H1 (cell line): ENCODE results near the gene TRABD. TPM values are rescaled to one million over a fixed set of nuclear protein-coding genes. Genes with fewer than 3 reads are reported as not detected.
A peak's percentile ranks its signal among the peaks of the same experiment; 100 is the strongest.

ENCODE experiments used
- CTCF ChIA-PET: fragments of 300-600 bp; sonication (Branson Sonifier 250); formaldehyde crosslinking; loops from one replicate; lab custom pipeline; 2021; ENCODE audit not compliant: partially characterized antibody; lab: Charles Lee
- POLR2A ChIA-PET: fragments of 300-600 bp; sonication (Branson Sonifier 250); formaldehyde crosslinking; loops from one replicate; lab custom pipeline; 2021; ENCODE audit warnings: inconsistent platforms; ENCODE audit not compliant: partially characterized antibody; lab: Charles Lee
- DNase-seq, 2 experiments: peaks; one replicate each; pipeline versions ENCODE4 v3.0.0 to v3.0.0-alpha.2; 2010 to 2022; ENCODE audit warnings: low spot score in 2 of 2, low read depth in 1 of 2, mixed read lengths in 1 of 2
- FAIRE-seq: peaks from 2 replicates; lab custom pipeline; 2011; peaks lifted over from hg19 to GRCh38; lab: Jason Lieb, UNC
- H2AFZ ChIP-seq: 2 replicates; pipeline ENCODE4 v1.8.1; 2012; ENCODE audit warnings: low read length, inconsistent platforms
- H2AK5ac ChIP-seq: 2 replicates; pipeline ENCODE4 v1.6.1; 2013; ENCODE audit warnings: low read depth, low read length
- H2BK120ac ChIP-seq: replicated peaks from 2 replicates; pipeline ENCODE3; 2013; ENCODE audit warnings: low read depth, low read length, inconsistent platforms
- H2BK12ac ChIP-seq: 2 replicates; pipeline ENCODE4 v1.6.1; 2013; ENCODE audit warnings: low read depth, low read length
- H2BK15ac ChIP-seq: 2 replicates; pipeline ENCODE4 v1.6.1; 2013; ENCODE audit warnings: low read length
- H2BK20ac ChIP-seq: 2 replicates; pipeline ENCODE4 v1.6.1; 2013; ENCODE audit warnings: low read length
- H2BK5ac ChIP-seq: 2 replicates; pipeline ENCODE4 v1.6.1; 2013; ENCODE audit warnings: low read depth, low read length
- H3K14ac ChIP-seq: 2 replicates; pipeline ENCODE4 v1.6.1; 2013; ENCODE audit warnings: inconsistent platforms; ENCODE audit not compliant: insufficient read length
- H3K18ac ChIP-seq: 2 replicates; pipeline ENCODE4 v1.6.1; 2013; ENCODE audit warnings: low read length; ENCODE audit errors: extremely low read depth
- H3K23ac ChIP-seq: 2 replicates; pipeline ENCODE4 v1.6.1; 2013; ENCODE audit warnings: inconsistent platforms; ENCODE audit not compliant: insufficient read length
- H3K23me2 ChIP-seq: 2 replicates; pipeline ENCODE4 v1.6.1; 2013; ENCODE audit warnings: low read depth, low read length
- H3K27ac ChIP-seq: 2 replicates; pipeline ENCODE4 v1.6.1; 2011; ENCODE audit warnings: low read depth, low read length, inconsistent platforms
- H3K27me3 ChIP-seq, 4 experiments: replicated peaks in 1 of 4; 1 replicate in 1 of 4; 2 replicates in 3 of 4; pipeline versions ENCODE4 v1.6.1 to v1.8.1; 2011 to 2013; ENCODE audit warnings: low read length in 3 of 4, mild to moderate bottlenecking in 3 of 4, inconsistent platforms in 2 of 4, mixed read lengths in 2 of 4, moderate library complexity in 1 of 4; ENCODE audit not compliant: control insufficient read depth in 3 of 4, insufficient read depth in 3 of 4; ENCODE audit errors: extremely low read depth in 1 of 4
- H3K36me3 ChIP-seq, 4 experiments: 2 replicates each; pipeline versions ENCODE4 v1.6.1 to v1.8.1; 2011 to 2013; ENCODE audit warnings: mild to moderate bottlenecking in 4 of 4, low read length in 3 of 4, moderate library complexity in 2 of 4, control low read depth in 1 of 4, inconsistent platforms in 1 of 4; ENCODE audit not compliant: insufficient read depth in 4 of 4, control insufficient read depth in 2 of 4
- H3K4ac ChIP-seq: replicated peaks from 2 replicates; pipeline ENCODE3; 2013; ENCODE audit warnings: low read length, low read depth, mixed read lengths, inconsistent platforms; ENCODE audit not compliant: insufficient read length
- H3K4me1 ChIP-seq, 4 experiments: replicated peaks in 1 of 4; 1 replicate in 1 of 4; 2 replicates in 3 of 4; pipeline versions ENCODE4 v1.6.1 to v1.8.1; 2011 to 2013; ENCODE audit warnings: low read length in 3 of 4, inconsistent platforms in 2 of 4, mixed read lengths in 1 of 4; ENCODE audit not compliant: insufficient read depth in 4 of 4, control insufficient read depth in 3 of 4
- H3K4me2 ChIP-seq, 2 experiments: 2 replicates each; pipeline versions ENCODE4 v1.6.1 to v1.8.1; 2011 to 2013; ENCODE audit warnings: low read depth in 2 of 2, low read length in 2 of 2, control low read depth in 1 of 2, inconsistent platforms in 1 of 2, mild to moderate bottlenecking in 1 of 2; ENCODE audit not compliant: insufficient read depth in 1 of 2
- H3K4me3 ChIP-seq, 4 experiments: fragments of 200-600, 300-600 bp in 1 of 4; sonication (generic), shearing (Covaris generic), sonication (Bioruptor Twin) in 1 of 4; 2 replicates each; pipeline versions ENCODE4 v1.5.1 to v1.8.1; 2011 to 2016; ENCODE audit warnings: low read length in 4 of 4, low read depth in 3 of 4, control low read depth in 2 of 4, inconsistent platforms in 2 of 4, mild to moderate bottlenecking in 2 of 4, mixed read lengths in 1 of 4, moderate library complexity in 1 of 4; ENCODE audit not compliant: insufficient read depth in 2 of 4; ENCODE audit errors: extremely low read depth in 1 of 4
- H3K56ac ChIP-seq: replicated peaks from 2 replicates; pipeline ENCODE3; 2013; ENCODE audit warnings: low read depth, mild to moderate bottlenecking, mixed read lengths, low read length, inconsistent platforms; ENCODE audit not compliant: insufficient read length
- H3K79me1 ChIP-seq: 2 replicates; pipeline ENCODE4 v1.6.1; 2013; ENCODE audit warnings: low read depth, low read length, control low read depth
- H3K79me2 ChIP-seq, 2 experiments: 2 replicates each; pipeline versions ENCODE4 v1.6.1 to v1.8.1; 2012 to 2013; ENCODE audit warnings: low read length in 2 of 2, mild to moderate bottlenecking in 2 of 2, inconsistent platforms in 1 of 2; ENCODE audit not compliant: insufficient read depth in 2 of 2, control insufficient read depth in 1 of 2
- H3K9ac ChIP-seq, 4 experiments: replicated peaks in 1 of 4; 1 replicate in 1 of 4; 2 replicates in 3 of 4; pipeline versions ENCODE4 v1.6.1 to v1.8.1; 2011 to 2013; ENCODE audit warnings: low read depth in 3 of 4, low read length in 3 of 4, control low read depth in 2 of 4, mild to moderate bottlenecking in 2 of 4, moderate library complexity in 2 of 4, inconsistent platforms in 1 of 4; ENCODE audit errors: extremely low read depth in 1 of 4
- H3K9me3 ChIP-seq, 2 experiments: 2 replicates each; pipeline versions ENCODE4 v1.6.1 to v1.8.1; 2012 to 2013; ENCODE audit warnings: mild to moderate bottlenecking in 2 of 2, moderate library complexity in 2 of 2, control low read depth in 1 of 2, inconsistent platforms in 1 of 2, low read depth in 1 of 2, low read length in 1 of 2, mixed read lengths in 1 of 2; ENCODE audit not compliant: insufficient read depth in 2 of 2
- H4K20me1 ChIP-seq, 2 experiments: replicated peaks in 1 of 2; 2 replicates each; pipeline versions ENCODE3 to v1.8.1; 2011 to 2013; ENCODE audit warnings: inconsistent platforms in 2 of 2, low read length in 2 of 2, mild to moderate bottlenecking in 1 of 2; ENCODE audit not compliant: insufficient read depth in 2 of 2, control insufficient read depth in 1 of 2
- H4K5ac ChIP-seq: 2 replicates; pipeline ENCODE4 v1.6.1; 2013; ENCODE audit warnings: low read length, low read depth, mixed read lengths, inconsistent platforms; ENCODE audit not compliant: insufficient read length
- H4K8ac ChIP-seq: 2 replicates; pipeline ENCODE4 v1.8.0; 2013; ENCODE audit warnings: mild to moderate bottlenecking, moderate library complexity, low read length, inconsistent platforms; ENCODE audit not compliant: insufficient read depth; ENCODE audit errors: extremely low read depth
- H4K91ac ChIP-seq: replicated peaks from 2 replicates; pipeline ENCODE3; 2013; ENCODE audit warnings: low read length, mixed read lengths, inconsistent platforms; ENCODE audit not compliant: insufficient read length
- CHD2 ChIP-seq: IDR thresholded peaks from 2 replicates; pipeline ENCODE4 v1.6.1; 2012; ENCODE audit warnings: low read length, improper control_type of control experiment
- CTBP2 ChIP-seq: IDR thresholded peaks from 2 replicates; pipeline ENCODE4 v1.7.0; 2011; ENCODE audit warnings: borderline replicate concordance, mild to moderate bottlenecking, moderate library complexity, mixed read lengths, low read length; ENCODE audit not compliant: insufficient read depth, insufficient read length
- GABPA ChIP-seq: IDR thresholded peaks from 2 replicates; pipeline ENCODE4 v1.6.1; 2011; ENCODE audit warnings: mild to moderate bottlenecking, low read length, moderate library complexity, borderline replicate concordance; ENCODE audit not compliant: insufficient read depth
- POLR2A ChIP-seq, 2 experiments: IDR thresholded peaks; 1 replicate in 1 of 2; 2 replicates in 1 of 2; pipeline ENCODE4 v1.6.1; 2011; ENCODE audit warnings: low read depth in 2 of 2, low read length in 2 of 2, mild to moderate bottlenecking in 2 of 2; ENCODE audit errors: control extremely low read depth in 1 of 2
- RAD21 ChIP-seq, 2 experiments: IDR thresholded peaks in 1 of 2; conservative IDR thresholded peaks in 1 of 2; 2 replicates each; pipeline ENCODE4 v1.6.1; 2011; ENCODE audit warnings: low read depth in 2 of 2, low read length in 2 of 2, improper control_type of control experiment in 1 of 2, inconsistent platforms in 1 of 2, mild to moderate bottlenecking in 1 of 2, moderate library complexity in 1 of 2
- RFX5 ChIP-seq: IDR thresholded peaks from 2 replicates; pipeline ENCODE4 v1.6.1; 2011; ENCODE audit warnings: low read depth, low read length, improper control_type of control experiment, borderline replicate concordance
- RNF2 ChIP-seq: fragments of 200-900, 300-1000 bp; sonication (generic); IDR thresholded peaks from 2 replicates; pipeline ENCODE4 v1.7.1; 2016; ENCODE audit warnings: borderline replicate concordance, low read depth, mild to moderate bottlenecking, antibody characterized with exemption, low read length; ENCODE audit not compliant: poor library complexity, severe bottlenecking; ENCODE audit errors: missing control alignments
- SIRT6 ChIP-seq: IDR thresholded peaks from one replicate; pipeline ENCODE4 v1.7.1; 2012; ENCODE audit warnings: low read length, inconsistent platforms
- SIX5 ChIP-seq: IDR thresholded peaks from 2 replicates; pipeline ENCODE4 v1.6.1; 2011; ENCODE audit warnings: mild to moderate bottlenecking, low read depth, low read length
- SRF ChIP-seq: IDR thresholded peaks from 2 replicates; pipeline ENCODE4 v1.6.1; 2011; ENCODE audit warnings: mild to moderate bottlenecking, low read depth, low read length, moderate library complexity
- TAF7 ChIP-seq: optimal IDR thresholded peaks from 2 replicates; pipeline ENCODE3; 2011; ENCODE audit warnings: low read depth, mild to moderate bottlenecking, inconsistent platforms, low read length, moderate library complexity, borderline replicate concordance
- WGBS, 2 experiments: shearing (Covaris generic) in 1 of 2; methylation state at CpG; one replicate each; pipeline versions ENCODE4 v1.1.6 to v1.1.7; 2013 to 2015; ENCODE audit warnings: low lambda C conversion rate in 2 of 2, mixed read lengths in 2 of 2, inconsistent platforms in 1 of 2, low coverage in 1 of 2, missing lambda C conversion rate in 1 of 2; ENCODE audit not compliant: insufficient replicate concordance in 2 of 2, insufficient coverage in 1 of 2, insufficient read length in 1 of 2; ENCODE audit errors: extremely low coverage in 1 of 2, missing lambda C conversion rate in 1 of 2; 5-methylcytosine and 5-hydroxymethylcytosine counted together
- polyA plus RNA-seq, 7 experiments: library from polyadenylated mRNA; depleted of rRNA in 3 of 7; stranded (reverse) in 5 of 7; unstranded in 2 of 7; fragments of >200 nt in 5 of 7; fragments of 200-250 nt in 2 of 7; gene quantifications; 1 replicate in 5 of 7; 2 replicates in 1 of 7; 4 replicates in 1 of 7; pipeline versions ENCODE4 v1.2.1 to v1.2.3, GENCODE V29; 2011 to 2013; ENCODE audit warnings: missing spikeins in 2 of 7, mixed read lengths in 2 of 7
- total RNA-seq: library from RNA; stranded (reverse); fragmentation: NEBNext Ultra II Directional; extraction: Animal tissue kit (Norgen Biotek cat#: 25700); gene quantifications from 2 replicates; pipeline ENCODE4 v1.2.1, GENCODE V29; 2021

Gene TRABD
- total and polyA plus RNA-seq, 2 of the 8 experiments (the other 6 are each of a cell fraction or from before 2014, with no cell fraction given) = 44.2 to 57.5 TPM

GRCh38 chr22:50218153-50218995 is 32.7 kb downstream of the TRABD start:
- DNase-seq (peak in 1 of 2 experiments; percentile 52), FAIRE-seq (no peak)
- H2AFZ ChIP-seq = no peak overlapping the region
- no peak overlapping the region for H3K4ac ChIP-seq
- no peaks in the 10 kb centered on the region; a peak in 1 of 4 replicates for H3K9me3 ChIP-seq
- no peaks in the 10 kb centered on the region for H3K23me2 ChIP-seq
- ChIA-PET CTCF (interaction anchor here (0.6 to 2.4 kb wide), 10 partner anchors 10 to 345 kb away, joined by 3 to 6 read pairs (median 4); partner anchors contain the start of gene SYCE3), POLR2A (interaction anchor here (0.6 to 2.9 kb wide), 8 partner anchors 9 to 446 kb away, joined by 3 to 9 read pairs (median 3); no protein-coding TSS in a partner anchor)
- no peak overlapping the region for H3K9ac ChIP-seq
- no peak overlapping the region for H2AK5ac ChIP-seq
- H3K27me3 ChIP-seq = no peaks in the 10 kb centered on the region
- peaks cover 2% of the 10 kb centered on the region; the same call in 1 of the 2 replicates for H3K79me1 ChIP-seq
- peaks cover 0 to 11% (median 2%) of the 10 kb centered on the region in 4 experiments; a peak in 3 of 7 replicates for H3K4me1 ChIP-seq
- no peak overlapping the region for H4K5ac ChIP-seq
- TF ChIP-seq TAF7 = no peak
- TF ChIP-seq CHD2 = no peak
- no peak; a peak in 1 of 3 replicates for TF ChIP-seq POLR2A (IDR thresholded peaks at IDR 0.05; ENCODE audit: control extremely low read depth in 1 of 2, low read depth in 2 of 2, low read length in 2 of 2)
- no peak for TF ChIP-seq RNF2
- TF ChIP-seq RAD21 (IDR thresholded peaks at IDR 0.05 in 1 of 2, conservative IDR thresholded peaks at IDR 0.05 in 1 of 2; ENCODE audit: low read depth in 2 of 2, low read length in 2 of 2) = no peak
- TF ChIP-seq SIRT6 = no peak
- no peak for TF ChIP-seq RFX5
- no peak for TF ChIP-seq CTBP2
- no peak for TF ChIP-seq SIX5
- TF ChIP-seq SRF = no peak
- TF ChIP-seq GABPA = no peak
- no peak overlapping the region; the same call in 1 of the 2 replicates for H4K8ac ChIP-seq
- 89% methylated on average over 41 of the region's 43 CpGs; no CpG with 5 or more reads in 1 of the 2 experiments for WGBS, 2 experiments
- H4K20me1 ChIP-seq = peaks cover 7 to 32% of the 10 kb centered on the region in 2 experiments
- no peak overlapping the region for H2BK12ac ChIP-seq
- no peak overlapping the region for H2BK5ac ChIP-seq
- H4K91ac ChIP-seq = no peak overlapping the region
- no peak overlapping the region for H3K14ac ChIP-seq
- no peak overlapping the region for H2BK20ac ChIP-seq
- no peak overlapping the region for H2BK15ac ChIP-seq
- no peak overlapping the region for H3K23ac ChIP-seq
- no peaks in the 10 kb centered on the region; a peak in 1 of 4 replicates for H3K79me2 ChIP-seq
- H3K4me2 ChIP-seq = no peak overlapping the region; a peak in 1 of 4 replicates
- H3K36me3 ChIP-seq = peaks cover 5 to 43% (median 27%) of the 10 kb centered on the region in 4 experiments
- H3K56ac ChIP-seq = no peak overlapping the region
- no peak overlapping the region for H3K27ac ChIP-seq
- H3K18ac ChIP-seq = no peak overlapping the region
- no peak overlapping the region for H2BK120ac ChIP-seq
- H3K4me3 ChIP-seq = no peak overlapping the region
